GM19452 (cell line): ENCODE data around the gene BBS9.
"Not testable (repeated sequence)": the region's sequence is repeated elsewhere in the genome, so short reads cannot be mapped to it uniquely, and the experiment has no call there.

Source experiments
- ATAC-seq: cut with Tn5 transposase; IDR thresholded peaks from one replicate; pipeline ENCODE4 v1.9.1; 2021; ENCODE audit not compliant: unreplicated experiment

The BBS9 gene

DNA sequence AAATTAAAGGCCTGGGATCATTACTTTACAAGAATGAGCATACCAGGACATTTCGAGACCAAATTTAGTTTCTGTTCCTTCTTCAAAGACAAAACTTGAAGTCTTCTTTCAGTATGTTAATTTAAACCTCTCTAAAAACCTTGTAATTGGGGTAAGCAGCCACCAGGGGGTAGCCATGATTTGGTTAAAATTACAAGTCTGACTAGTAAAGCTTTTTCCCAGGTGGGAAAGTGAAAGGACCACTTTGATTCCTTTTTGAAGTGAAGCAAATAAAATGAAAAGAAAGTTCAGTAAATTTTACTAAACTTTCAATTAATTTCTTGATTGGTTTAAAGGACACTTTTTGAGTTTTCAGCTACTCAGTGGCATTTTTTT lies 294.3 kb downstream of the BBS9 start:
- peak; percentile 85 for ATAC-seq

DNA sequence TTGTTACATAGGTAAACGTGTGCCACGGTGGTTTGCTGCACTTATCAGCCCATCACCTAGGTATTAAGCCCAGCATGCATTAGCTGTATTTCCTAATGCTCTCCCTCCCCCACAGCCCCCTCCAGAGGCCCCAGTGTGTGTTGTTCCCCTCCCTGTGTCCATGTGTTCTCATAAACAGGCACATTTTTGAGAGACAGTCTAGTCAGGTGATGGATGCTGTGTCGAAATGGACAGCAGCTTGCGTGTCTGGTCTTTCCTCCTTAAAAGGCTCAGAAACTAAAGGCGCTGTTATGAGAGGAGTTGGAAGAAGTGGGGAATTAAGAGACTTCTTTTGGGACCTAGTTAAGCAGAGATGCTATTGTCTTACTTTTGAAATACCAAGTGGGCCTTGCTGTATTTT lies 296.0 kb downstream of the BBS9 start:
- no peak for ATAC-seq

DNA sequence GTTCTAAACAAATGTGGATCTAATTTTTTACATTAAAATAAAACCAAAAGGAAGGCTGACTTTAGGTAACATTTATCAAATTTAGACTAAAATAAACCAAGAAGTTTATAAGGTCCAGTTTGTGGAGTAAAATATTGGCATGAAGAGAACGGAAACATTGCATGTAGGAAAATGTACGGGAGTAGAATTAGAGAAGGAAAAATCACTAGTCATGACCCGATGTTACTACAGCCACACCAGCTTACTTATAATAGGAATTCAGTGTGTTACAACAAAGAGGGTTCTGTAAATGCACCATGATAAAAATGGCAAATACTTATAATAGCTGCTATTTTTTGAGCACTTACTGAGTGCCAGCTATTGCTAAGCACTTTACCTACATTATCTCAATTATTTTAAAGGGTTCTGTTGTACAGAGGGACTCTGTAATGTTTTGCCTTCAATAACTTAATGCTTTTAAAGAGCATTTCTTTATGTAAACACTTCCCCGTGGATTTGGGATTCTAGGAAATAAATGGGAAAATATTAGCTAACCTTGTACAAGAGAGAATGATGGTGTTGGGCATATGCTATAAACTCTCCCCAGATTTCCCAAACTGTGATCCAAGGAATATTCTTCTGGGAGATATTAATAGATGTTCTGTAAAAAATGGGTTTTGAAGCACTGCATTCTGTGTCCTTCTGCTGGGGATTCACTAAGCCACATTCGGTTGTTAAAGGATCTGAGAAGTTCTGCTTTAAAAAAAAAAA lies 296.7 kb downstream of the BBS9 start:
- ATAC-seq, result no peak

DNA sequence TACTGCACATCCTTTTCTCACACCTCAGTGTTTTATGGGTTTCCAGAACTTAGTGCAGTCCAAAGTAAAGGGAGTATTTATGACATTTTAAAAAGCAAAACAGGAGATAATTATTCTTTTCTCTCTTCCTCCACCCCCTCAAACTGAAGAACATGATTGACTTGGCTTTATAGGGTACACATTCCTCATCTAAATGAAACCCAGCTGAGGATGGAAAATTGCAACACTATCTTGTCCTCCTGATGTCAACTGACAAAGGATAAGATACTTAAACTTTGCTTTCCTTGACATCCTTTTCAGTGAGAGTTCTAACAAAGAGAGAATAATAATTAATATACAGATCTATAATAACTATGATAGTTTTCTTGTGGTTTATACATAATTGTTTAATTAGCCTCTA lies 299.1 kb downstream of the BBS9 start:
- no peak for ATAC-seq

DNA sequence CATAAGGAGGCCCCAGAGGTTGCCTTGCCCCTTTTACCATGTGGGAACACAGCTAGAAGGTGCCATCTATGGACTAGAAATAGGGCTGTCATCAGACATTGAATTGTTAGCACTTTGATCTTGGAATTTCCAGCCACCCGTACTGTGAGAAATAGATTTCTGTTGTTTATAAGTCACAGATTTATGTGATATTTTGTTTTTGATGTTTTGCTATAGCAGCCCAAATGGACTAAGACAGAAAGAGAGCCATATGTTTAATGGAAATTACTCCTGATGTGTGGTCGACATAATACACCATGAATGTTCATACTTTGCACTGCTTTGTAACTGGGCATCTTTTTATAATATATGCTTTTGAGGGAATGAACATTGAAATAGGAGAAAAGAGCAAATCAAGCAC lies 302.2 kb downstream of the BBS9 start:
- ATAC-seq, result no peak

DNA sequence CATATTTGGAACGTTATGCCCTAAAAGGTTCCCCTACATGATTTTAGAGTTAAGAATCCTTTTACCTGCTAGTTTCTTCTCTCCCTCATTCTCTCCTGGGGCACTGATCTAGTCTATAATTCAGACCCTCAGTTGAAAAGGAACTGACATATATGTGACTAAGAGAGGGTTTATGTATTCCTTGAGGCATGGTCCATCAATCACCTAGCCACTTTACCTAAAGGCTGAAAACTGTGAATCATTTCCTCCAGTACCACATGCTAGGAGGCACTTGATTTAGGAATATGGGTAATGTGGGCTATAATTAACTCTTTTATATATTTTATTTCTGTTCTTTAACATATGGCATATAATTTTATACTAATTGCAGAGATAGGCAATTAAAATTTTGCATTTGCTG lies 303.5 kb downstream of the BBS9 start:
- no peak for ATAC-seq

DNA sequence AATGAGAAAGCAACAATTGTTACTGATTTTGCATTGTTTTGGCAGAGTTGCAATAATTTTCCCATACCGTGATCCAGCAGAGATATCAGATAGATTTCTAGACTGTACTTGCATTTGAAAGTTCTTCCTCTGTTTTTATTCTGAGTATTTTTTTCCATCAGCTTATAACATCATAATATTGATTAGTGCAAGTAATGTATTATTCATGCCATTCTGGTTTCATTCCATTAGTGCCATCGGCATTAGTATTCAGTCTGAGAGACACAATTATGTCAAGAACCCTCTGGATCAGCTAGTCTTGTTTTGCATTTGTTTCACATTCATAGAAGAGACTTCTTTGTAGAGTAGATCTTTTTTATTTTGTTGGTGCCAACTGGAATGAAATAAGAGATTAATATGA lies 304.0 kb downstream of the BBS9 start:
- no peak for ATAC-seq

DNA sequence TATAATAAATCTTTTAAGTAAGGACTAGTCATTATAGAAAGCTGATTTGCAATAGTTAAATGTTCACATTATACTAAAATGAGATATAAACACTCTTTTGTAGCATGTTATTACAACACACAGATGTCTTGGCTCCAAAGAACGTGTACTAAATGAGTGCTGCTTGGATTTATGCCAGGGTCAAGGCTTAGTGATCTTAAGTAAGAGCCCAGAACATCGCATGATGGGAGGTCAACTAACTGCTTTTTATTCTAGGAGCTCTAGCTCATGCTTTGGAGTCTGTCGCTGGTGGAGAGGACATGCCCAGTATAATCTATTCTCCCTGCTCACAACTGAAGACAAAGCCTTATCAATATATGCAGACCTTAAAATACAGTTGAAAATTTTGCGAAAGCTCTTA lies 315.1 kb downstream of the BBS9 start:
- ATAC-seq, result no peak

DNA sequence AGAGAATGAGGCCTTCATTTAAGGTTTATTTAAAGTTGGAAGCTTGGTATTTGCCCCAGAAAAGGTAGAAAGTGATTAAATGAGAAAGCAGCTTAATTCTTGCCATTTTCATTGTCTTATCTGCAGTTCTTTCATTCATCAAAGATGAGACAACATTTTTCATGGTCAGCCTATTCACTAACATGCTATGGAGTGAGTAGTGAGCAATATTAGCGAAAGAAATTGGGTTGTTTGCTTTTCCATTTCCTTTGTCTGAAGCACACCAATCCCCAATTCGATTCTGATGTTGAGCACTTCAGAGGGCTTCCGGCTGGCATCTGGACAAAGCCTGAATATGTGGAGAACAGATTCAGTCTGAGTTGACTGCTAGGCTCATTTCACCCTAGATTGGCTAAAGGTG lies 317.2 kb downstream of the BBS9 start:
- no peak for ATAC-seq

DNA sequence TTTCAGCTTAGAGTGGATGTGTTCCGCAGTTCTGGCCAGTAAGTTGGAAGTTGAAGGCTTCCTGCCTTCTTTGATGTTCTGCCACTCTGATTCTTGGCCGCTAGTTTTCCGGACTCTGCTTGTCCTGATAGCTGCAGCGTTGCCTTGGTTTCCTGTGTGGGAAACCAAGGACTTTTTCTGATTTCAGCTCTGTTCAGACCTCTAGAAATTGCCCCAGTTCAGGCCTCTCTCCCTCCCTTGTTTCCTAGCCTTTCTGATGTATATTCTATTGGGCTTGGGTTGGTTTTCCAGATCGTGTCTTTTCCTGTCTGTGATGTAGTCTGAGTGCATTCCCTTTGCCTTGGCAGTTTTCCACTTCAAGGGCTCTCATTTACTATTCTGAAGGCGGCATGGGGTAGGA lies 318.7 kb downstream of the BBS9 start:
- no peak for ATAC-seq

DNA sequence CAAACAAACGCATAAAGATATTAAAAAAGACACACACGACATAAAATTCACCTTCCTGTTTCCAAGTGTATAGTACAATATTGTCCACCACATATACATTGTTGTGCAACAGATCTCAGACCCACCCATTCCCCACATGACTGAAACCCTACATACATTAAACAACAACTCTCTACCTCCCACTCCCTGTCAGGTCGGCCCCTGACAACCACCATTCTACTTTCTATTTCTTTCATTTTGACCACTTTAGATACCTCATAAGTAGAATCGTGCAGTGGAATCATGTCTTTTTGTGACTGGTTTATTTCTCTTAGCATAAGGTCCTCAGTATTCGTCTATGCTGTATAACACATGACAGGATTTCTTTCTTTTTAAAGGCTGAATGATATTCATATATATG lies 320.5 kb downstream of the BBS9 start:
- no peak for ATAC-seq

DNA sequence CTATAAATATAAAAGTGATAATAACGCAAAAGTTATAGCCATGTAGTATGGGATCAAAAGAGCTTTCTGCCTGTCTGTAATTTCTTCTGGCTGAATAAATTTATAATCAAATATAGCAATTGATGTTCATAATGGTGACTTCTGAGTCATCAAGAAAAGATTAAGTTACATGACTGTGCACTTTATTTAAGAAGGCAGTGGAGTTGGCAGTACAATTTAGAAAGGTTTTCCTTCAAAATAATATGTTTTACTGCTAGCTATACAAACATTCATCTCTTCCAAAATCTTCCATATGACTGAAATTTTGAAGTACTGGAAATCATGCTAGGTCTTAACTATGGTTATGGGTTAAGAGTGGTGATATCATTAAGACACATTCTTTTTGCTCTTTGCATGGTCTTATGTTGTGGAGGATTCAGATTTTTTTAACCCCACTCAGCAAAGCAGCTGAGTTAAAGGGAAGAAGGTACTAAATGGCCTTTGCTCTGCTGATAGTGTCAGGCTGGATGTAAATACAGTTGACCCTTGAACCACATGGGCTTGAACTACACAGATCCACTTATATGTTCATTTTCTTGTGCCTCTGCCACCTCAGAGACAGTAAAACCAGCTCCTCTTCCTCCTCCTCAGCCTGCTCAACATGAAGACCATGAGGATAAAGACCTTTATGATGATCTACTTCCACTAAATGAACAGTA lies 323.6 kb downstream of the BBS9 start:
- no peak for ATAC-seq

DNA sequence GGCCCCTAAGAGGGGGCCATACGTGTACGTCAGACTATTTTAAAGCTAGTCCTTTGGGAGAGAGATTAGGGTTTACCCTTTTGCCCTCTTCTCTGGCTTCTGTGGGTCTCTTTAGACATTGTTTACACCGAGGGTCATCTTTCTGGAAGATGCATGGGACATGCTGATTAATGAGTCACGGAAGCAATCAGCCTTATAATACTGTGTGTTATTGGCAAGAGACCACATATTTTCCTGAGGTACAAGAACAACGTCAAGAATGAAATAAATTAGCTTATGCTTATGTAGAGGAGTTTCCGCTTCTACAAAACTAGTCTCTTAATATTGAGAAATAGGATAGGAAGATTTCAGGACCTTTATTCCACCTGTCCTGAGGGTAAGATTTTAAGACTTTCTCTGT lies 327.7 kb downstream of the BBS9 start:
- no peak for ATAC-seq

DNA sequence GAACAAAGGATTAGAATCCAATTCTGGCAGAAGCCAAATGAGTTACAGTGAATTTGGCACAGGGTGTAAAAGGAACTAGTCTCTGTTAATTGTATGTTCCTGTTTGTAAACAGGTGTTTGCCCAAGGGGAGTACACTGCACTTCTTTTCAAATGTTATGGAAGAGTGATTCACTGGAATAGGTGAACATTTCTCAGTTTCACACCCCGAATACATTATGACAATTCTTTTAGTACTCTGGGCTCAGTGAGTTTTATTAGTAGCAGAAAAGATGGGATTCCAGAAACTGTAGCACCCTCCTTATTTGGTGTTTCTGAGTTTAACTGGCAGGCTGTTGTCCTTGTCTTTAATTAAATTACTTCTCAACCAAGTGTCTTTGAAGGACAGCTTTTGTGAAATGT lies 329.2 kb downstream of the BBS9 start:
- ATAC-seq, result no peak

DNA sequence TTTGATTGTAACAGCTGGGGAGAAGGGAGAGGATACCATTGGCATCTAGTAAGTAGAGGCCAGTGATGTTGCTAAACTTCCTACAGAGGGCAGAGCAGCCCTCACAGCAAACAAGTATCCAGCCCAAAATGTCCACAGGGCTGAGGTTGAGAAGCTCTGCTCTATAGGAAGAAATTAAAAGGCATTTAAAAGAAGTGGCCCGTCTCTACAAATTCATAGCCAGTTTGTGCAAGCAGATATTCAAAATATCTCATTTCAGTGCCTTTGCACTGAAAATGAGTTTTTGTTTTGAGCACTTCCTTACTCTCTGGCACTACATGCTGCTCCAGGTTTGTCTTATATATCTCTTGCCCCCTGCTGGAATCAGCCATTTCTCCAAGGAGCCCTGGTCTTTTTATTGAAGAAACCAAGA lies 330.0 kb downstream of the BBS9 start:
- no peak for ATAC-seq

DNA sequence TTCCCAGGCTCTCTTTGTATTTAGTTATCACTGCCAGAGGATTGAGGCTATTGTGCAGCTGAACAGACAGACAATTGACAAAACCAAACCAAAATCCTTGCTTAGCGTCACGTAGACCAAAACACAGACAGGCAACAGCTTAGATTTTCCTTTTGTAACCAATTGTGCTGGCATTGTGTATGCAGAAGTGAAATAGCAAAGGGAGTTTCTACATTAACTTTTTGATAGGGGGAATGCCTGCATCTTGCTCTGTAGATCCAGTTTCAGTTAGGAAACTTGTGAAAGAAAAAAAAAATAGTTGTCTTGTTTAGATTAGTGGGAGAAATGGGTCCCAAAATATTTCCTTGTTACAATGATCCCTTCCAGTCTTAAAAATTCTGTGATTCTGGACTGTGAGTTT lies 333.8 kb downstream of the BBS9 start:
- ATAC-seq, result no peak

DNA sequence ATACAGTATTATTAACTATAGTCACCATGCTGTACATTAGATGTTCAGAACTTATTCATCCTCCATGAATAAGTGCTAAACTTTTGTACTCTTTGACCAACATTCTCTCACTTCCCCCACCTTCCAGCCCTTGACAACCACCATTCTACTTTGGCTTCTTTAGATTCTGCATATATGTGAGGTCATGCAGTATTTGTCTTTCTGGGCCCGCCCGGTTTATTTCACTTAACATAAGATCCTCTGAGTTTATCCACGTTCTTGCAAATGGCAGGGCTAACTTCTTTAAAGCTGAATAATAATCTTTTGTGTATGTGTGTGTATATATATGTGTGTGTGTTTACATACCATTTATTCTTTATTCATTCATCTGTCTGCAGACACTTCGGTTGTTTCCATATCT lies 336.8 kb downstream of the BBS9 start:
- no peak for ATAC-seq

DNA sequence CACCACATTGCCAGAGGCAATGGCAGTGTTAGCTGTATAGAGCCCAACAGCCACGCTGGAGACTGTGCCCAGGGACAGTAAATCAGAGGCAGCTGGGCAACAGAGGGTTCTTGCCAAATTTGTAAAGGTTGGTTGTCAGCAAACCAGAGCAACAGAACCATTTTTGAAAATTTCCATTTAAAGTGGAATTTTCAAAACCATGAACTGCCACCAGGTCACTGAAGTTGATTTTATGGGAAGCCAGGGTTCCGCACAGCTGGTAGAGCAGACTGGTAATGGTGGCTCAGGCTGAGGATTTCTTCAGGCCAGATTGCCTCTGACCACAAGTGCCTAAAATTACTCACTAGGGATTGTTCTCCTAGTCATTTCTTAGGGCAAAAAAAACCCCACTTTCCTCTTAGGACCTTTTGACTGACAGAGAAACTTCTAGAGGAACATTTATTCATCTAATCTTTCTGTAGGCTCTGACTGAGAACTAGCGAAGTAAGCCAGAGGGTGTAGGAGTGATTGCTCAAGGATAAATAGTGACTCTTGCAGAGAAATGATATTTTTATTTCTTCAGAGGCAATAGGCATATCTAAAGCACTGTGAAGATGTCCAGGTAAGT lies 342.4 kb downstream of the BBS9 start:
- ATAC-seq, result no peak

DNA sequence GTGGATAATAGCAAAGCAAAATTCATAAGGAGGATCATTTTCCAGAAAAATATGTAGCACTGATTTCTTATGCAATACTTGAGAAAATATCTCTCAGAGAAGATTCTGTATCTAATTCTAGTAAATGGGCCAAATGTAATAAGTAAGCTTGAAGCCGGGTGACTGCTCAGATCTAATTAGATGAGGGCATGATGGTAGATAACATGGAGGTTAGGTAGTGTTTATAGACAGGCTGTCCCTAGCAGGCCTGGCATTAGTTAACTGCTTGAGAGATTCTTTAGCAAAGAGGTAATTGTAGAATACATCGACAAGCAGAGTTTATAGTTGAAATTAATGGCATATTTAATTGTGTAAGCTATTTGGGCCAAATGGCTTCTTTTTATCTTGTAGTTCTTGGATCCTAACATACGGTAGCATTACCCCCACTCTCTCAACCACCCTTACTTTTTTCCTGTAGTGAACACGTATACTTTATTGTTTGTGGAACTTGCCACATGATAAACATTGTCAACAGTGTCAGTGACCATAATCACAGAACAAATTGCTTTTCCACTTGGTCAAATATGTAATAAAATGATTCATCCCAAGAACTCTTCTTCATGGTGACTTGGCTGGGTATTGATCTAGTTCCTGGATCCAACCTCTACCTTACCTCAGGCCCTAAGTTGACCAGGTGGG lies 343.1 kb downstream of the BBS9 start:
- no peak for ATAC-seq

DNA sequence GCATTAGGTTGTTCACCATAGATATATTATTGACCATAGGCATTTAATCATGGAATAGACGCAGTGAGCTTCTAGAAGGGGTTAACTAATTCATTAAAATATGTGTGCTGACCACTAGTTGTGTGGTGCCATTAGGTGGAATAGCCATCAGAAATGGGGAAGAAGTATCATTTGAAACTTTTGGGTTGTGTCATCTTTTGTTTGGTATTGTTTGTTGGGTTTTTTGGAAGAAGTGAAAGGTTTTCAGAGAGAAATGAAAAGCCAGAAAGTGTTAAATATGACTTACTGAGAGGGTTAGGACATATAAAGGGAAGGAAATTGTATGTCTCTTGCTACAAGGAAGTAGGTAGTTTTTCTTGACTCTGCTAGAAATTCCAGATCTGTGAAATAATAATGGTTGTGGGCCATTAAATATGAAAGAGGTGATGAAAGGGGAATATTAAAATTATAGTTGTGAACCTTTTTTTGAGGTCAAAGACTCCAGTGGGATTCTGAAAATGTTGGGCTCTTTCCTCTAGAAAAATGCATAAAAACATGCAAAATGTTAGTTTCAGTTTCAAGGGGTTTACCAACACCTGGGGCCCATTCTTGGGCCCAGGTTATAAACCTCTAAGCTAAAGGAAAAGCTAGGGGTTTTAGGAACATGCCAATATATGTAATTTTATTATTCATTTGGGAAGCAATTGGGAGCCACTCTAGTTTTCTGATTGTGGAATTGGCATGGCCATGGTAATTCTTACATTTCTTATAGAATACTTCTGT lies 348.5 kb downstream of the BBS9 start:
- no peak for ATAC-seq

DNA sequence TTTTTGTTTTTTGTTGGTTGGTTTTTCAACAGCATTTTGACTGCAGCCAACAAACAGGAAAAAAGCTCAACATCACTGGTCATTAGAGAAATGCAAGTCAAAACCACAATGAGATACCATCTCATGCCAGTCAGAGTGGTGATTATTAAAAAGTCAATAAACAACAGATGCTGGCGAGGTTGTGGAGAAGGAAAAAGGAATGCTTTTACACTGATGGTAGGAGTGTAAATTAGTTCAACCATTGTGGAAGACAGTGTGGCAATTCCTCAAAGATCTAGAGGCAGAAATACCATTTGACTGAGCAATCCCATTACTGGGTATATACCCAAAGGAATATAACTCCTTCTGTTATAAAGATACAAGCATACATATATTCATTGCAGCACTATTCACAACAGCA lies 355.1 kb downstream of the BBS9 start:
- not testable (repeated sequence) for ATAC-seq
